ENCODE results near the gene PDCD2L. TPM values are rescaled to one million over a fixed set of nuclear protein-coding genes. Genes with fewer than 3 reads are reported as not detected.

Gene PDCD2L
- total RNA-seq, 1 experiment from 2014 or later, result 27.1 TPM

- peak overlapping the region; percentile 80 for H3K4me3 ChIP-seq (ENCODE audit: low read depth, low read length, poor library complexity, severe bottlenecking)
- CTCF ChIA-PET, result no interaction called here
- no peak for TF ChIP-seq CTCF (conservative IDR thresholded peaks at IDR 0.05; ENCODE audit: low read depth, low read length)
- no peaks in the 10 kb centered on the region for H3K27me3 ChIP-seq (replicated peaks; ENCODE audit: insufficient read depth, low read depth, low read length, poor library complexity)
- H3K4me1 ChIP-seq (ENCODE audit: insufficient read depth, low read length, poor library complexity, severe bottlenecking), result peaks cover 6% of the 10 kb centered on the region
- no peak for DNase-seq (ENCODE audit: low spot score)
- peak overlapping the region; percentile 57 for H3K27ac ChIP-seq (ENCODE audit: low read depth, low read length, poor library complexity, severe bottlenecking)
- BruUV-seq (replicated peaks), result no TSS peak
- POLR2A ChIA-PET (ENCODE audit: low non-redundant PET), result interaction anchor here (0.6 kb wide), 1 partner anchor 30 kb away, joined by 3 read pairs; no protein-coding TSS in a partner anchor
- peaks cover 21% of the 10 kb centered on the region for H3K36me3 ChIP-seq (ENCODE audit: insufficient read depth, low read length, poor library complexity, severe bottlenecking)
- no peaks in the 10 kb centered on the region for H3K9me3 ChIP-seq (ENCODE audit: low read depth, low read length, poor library complexity, severe bottlenecking)
- intact Hi-C loops (cut with micrococcal nuclease; ENCODE audit: unreplicated experiment), result no loop called here
Observed at GRCh38 chr19:34403784-34404108, 453 bp upstream of the PDCD2L start.

DNA sequence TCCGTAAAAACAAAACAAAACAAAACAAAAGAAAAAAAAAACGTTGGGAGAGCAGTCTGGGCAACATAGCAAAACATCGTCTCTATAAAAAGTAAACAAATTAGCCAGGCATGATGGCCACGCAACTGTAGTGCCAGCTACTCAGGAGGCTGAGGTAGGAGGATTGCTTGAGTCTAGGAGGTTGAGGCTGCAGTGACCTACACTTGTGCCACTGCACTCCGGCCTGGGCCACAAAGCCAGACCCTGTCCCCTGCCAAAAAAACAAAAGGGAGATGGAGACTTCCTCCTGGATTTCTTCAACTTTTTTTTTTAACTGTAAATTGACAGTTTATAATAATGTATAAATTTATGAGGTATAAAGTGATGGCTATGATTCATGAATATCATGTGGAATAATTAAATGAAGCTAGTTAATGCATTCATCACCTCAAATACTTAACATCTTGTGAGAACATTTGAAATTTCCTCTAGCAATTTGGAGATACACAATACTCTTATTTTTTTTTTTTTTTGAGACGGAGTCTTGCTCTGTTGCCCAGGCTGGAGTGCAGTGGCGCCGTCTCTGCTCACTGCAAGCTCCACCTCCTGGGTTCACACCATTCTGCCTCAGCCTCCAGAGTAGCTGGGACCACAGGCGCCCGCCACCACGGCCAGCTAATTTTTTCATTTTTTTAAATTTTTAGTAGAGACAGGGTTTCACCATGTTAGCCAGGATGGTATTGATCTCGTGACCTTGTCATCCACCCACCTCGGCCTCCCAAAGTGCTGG, 1.9 kb downstream of the PDCD2L start:
- TF ChIP-seq CTCF (conservative IDR thresholded peaks at IDR 0.05; ENCODE audit: low read depth, low read length) (no peak), EZH2 (IDR thresholded peaks at IDR 0.05; ENCODE audit: borderline replicate concordance, low read depth, low read length, poor library complexity, severe bottlenecking) (no peak)
- ChIA-PET CTCF (no interaction called here), POLR2A (ENCODE audit: low non-redundant PET) (no interaction called here)
- Histone ChIP-seq H3K4me3 (ENCODE audit: low read depth, low read length, poor library complexity, severe bottlenecking) (no peak overlapping the region), H3K36me3 (ENCODE audit: insufficient read depth, low read length, poor library complexity, severe bottlenecking) (peaks cover 20% of the 10 kb centered on the region), H3K9me3 (ENCODE audit: low read depth, low read length, poor library complexity, severe bottlenecking) (no peaks in the 10 kb centered on the region), H3K27me3 (replicated peaks; ENCODE audit: insufficient read depth, low read depth, low read length, poor library complexity) (no peaks in the 10 kb centered on the region), H3K27ac (ENCODE audit: low read depth, low read length, poor library complexity, severe bottlenecking) (no peak overlapping the region), H3K4me1 (ENCODE audit: insufficient read depth, low read length, poor library complexity, severe bottlenecking) (peaks cover 6% of the 10 kb centered on the region)
- intact Hi-C loops (cut with micrococcal nuclease; ENCODE audit: unreplicated experiment), result no loop called here
- TSS peak; percentile 22 for BruUV-seq (replicated peaks)
- no peak for DNase-seq (ENCODE audit: low spot score)

DNA sequence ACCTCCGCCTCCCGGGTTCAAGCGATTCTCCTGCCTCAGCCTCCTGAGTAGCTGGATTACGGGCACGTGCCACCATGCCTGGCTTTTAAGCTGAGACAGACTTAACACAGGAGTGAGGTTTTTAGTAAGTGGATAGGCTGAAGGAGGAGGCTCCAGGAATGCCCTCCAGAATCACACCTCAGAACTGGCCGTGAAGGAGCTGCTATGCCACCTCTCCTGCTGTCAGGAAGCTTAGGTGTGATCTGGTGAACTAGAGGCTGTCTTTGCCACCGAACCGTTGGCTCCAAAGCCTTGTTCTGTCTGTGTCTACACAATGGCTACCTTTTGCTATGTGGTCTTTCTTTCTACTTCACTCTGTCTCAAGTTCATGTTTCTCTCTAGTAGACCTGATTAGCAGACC, 4.2 kb downstream of the PDCD2L start:
- Histone ChIP-seq H3K4me1 (ENCODE audit: insufficient read depth, low read length, poor library complexity, severe bottlenecking) (peaks cover 6% of the 10 kb centered on the region), H3K9me3 (ENCODE audit: low read depth, low read length, poor library complexity, severe bottlenecking) (no peaks in the 10 kb centered on the region), H3K27me3 (replicated peaks; ENCODE audit: insufficient read depth, low read depth, low read length, poor library complexity) (no peaks in the 10 kb centered on the region), H3K36me3 (ENCODE audit: insufficient read depth, low read length, poor library complexity, severe bottlenecking) (peaks cover 24% of the 10 kb centered on the region), H3K4me3 (ENCODE audit: low read depth, low read length, poor library complexity, severe bottlenecking) (no peak overlapping the region), H3K27ac (ENCODE audit: low read depth, low read length, poor library complexity, severe bottlenecking) (no peak overlapping the region)
- no TSS peak for BruUV-seq (replicated peaks)
- TF ChIP-seq EZH2 (IDR thresholded peaks at IDR 0.05; ENCODE audit: borderline replicate concordance, low read depth, low read length, poor library complexity, severe bottlenecking), result no peak
- TF ChIP-seq CTCF (conservative IDR thresholded peaks at IDR 0.05; ENCODE audit: low read depth, low read length), result no peak
- ChIA-PET POLR2A (ENCODE audit: low non-redundant PET) (no interaction called here), CTCF (no interaction called here)
- intact Hi-C loops (cut with micrococcal nuclease; ENCODE audit: unreplicated experiment), result no loop called here
- no peak for DNase-seq (ENCODE audit: low spot score)
